ENCODE data around the gene KCTD17.

Gene KCTD17

GRCh38 chr22:37026325-37026724 lies 25.2 kb upstream of the KCTD17 start:
- TF ChIP-seq, protein P1, sequence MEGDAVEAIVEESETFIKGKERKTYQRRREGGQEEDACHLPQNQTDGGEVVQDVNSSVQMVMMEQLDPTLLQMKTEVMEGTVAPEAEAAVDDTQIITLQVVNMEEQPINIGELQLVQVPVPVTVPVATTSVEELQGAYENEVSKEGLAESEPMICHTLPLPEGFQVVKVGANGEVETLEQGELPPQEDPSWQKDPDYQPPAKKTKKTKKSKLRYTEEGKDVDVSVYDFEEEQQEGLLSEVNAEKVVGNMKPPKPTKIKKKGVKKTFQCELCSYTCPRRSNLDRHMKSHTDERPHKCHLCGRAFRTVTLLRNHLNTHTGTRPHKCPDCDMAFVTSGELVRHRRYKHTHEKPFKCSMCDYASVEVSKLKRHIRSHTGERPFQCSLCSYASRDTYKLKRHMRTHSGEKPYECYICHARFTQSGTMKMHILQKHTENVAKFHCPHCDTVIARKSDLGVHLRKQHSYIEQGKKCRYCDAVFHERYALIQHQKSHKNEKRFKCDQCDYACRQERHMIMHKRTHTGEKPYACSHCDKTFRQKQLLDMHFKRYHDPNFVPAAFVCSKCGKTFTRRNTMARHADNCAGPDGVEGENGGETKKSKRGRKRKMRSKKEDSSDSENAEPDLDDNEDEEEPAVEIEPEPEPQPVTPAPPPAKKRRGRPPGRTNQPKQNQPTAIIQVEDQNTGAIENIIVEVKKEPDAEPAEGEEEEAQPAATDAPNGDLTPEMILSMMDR (IDR thresholded peaks at IDR 0.05) = no peak
- no peak for TF ChIP-seq ZFX (IDR thresholded peaks at IDR 0.05; ENCODE audit: borderline replicate concordance)
- no peak overlapping the region for H3K27ac ChIP-seq

DNA sequence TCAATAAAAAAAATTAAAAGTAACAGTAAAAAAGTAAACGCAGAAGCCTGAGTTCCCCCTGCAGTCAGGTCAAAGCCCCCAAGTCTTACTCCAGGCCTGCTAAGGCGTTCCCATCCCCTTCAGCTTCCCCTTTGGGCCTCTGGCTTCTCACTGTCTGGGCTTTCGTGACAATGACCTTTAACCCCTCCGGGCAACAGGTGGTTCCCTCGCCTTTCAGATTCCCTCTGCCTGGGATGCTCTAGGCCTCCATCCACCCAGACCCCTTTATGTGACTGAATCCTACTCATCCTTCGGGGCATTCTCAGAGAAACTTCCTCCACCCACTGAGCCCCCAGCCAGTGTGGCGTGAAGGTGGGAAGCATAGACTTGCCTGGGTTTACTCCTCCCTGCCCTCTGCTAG lies 24.0 kb upstream of the KCTD17 start:
- no peak for TF ChIP-seq ZFX (IDR thresholded peaks at IDR 0.05; ENCODE audit: borderline replicate concordance)
- TF ChIP-seq, protein P1 (IDR thresholded peaks at IDR 0.05) = no peak
- no peak overlapping the region for H3K27ac ChIP-seq

GRCh38 chr22:37028692-37029674 lies 22.6 kb upstream of the KCTD17 start:
- no peak overlapping the region for H3K27ac ChIP-seq
- TF ChIP-seq ZFX (IDR thresholded peaks at IDR 0.05; ENCODE audit: borderline replicate concordance) = no peak
- TF ChIP-seq, protein P1 (IDR thresholded peaks at IDR 0.05) = no peak

DNA sequence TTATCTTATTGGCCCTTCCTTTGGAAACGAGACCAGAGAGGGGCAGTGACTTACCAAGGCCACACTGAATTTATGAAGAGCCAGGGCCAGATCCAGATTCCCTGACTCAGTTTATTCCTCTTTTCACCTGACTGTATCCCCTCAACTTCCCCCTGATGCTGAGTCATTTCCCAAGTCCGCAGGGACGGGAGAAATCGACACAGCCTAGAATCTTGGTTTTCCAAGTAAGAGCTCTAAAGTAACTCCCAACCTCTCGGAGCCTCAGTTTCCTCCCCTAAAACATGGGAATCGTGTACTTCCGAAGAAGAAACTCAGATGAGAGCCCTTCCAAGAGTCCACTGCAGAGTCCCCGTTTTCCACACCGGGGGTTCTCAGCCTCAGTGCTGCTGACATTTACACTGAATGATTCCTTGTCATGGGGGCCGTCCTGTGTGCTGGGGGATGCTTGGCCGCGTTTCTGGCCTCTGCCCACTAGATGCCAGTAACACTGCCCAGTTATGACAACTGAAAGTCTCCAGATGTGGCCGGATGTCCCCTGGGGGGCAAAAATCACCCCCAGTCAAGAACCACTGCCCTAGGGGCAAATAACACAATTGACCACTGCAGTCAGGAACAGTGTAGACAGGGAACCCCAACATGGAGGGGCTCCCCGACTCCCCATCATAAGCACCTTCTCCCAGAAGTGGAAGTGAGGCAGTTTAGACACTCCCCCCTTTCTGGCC lies 20.8 kb upstream of the KCTD17 start:
- H3K27ac ChIP-seq = no peak overlapping the region

DNA sequence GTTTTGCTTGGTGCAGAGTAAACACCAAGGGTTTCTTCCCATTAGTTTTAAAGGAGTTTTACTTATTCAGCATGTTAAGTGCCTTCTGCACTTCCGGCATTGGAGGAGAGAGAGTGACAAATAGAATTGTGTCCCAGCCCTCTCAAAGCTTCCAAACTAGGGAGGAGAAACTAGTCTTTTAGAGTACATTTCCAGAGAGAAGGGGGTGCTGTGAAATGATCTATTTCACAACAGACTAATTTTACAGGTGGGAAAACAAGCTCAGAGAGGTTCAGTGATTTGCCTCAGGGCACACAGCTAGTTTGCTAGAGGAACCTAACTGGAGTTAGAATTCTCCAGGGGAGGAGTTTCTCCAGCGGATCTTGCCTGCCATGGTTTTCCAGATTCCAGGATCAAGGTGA lies 19.4 kb upstream of the KCTD17 start:
- peak overlapping the region; percentile 81 for H3K27ac ChIP-seq
- TF ChIP-seq, protein P1 (IDR thresholded peaks at IDR 0.05) = no peak
- no peak for TF ChIP-seq ZFX (IDR thresholded peaks at IDR 0.05; ENCODE audit: borderline replicate concordance)

More for the DNA sequence above, 20.8 kb upstream of the KCTD17 start:
- TF ChIP-seq, protein P1 (IDR thresholded peaks at IDR 0.05) = 0 out of 2 replicates have a peak, but pooled peaks have one; percentile 19
- no peak for TF ChIP-seq ZFX (IDR thresholded peaks at IDR 0.05; ENCODE audit: borderline replicate concordance)

DNA sequence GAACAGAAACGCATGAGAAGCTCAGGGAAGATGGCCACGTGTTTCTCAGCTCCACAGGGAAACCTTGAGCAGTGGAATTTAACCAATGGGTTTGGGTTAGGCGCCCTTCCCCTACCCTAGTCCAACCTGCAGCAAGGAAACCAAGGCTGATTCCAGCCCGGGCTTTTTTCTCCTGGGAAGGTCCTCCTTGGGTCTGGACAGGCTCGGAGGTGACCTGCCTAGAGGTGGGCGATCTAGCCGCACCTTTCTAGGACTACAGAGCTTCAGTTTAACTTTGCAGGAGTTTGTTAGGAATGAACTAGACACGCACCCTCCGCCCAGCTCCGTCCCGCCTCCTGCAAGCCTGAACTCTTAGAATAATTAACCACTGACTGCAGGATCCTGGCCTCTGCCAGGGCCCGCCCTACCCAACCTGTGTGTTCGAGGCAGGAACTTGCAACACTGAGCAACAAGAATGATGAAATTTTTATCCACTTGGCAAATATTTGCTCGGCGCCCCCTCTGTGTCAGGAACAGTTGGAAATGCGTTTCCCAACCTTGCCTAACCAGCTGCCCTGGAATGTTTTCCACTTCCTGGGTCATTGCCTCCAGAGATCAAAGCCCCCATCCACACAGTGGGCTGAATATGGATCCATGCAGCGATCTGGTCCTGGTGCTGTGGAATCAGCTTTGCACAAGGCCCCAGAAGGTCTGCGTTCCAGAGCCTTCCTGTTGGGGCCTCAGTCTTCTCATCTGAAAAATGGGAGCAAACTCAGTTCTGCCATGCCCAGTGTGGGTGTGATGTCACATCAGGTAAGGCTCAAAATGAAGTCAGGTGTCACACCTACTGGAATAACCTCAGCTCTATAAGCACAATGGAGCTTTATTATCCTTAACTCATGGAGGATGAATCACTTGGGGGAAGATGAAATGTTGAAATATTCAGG lies 18.7 kb upstream of the KCTD17 start:
- peak overlapping the region; percentile 81 for H3K27ac ChIP-seq
- TF ChIP-seq, protein P1 (IDR thresholded peaks at IDR 0.05) = no peak
- TF ChIP-seq ZFX (IDR thresholded peaks at IDR 0.05; ENCODE audit: borderline replicate concordance) = no peak

All from 22Rv1 (cell line).